Measurements from ENCODE around the gene BTBD16.

DNA sequence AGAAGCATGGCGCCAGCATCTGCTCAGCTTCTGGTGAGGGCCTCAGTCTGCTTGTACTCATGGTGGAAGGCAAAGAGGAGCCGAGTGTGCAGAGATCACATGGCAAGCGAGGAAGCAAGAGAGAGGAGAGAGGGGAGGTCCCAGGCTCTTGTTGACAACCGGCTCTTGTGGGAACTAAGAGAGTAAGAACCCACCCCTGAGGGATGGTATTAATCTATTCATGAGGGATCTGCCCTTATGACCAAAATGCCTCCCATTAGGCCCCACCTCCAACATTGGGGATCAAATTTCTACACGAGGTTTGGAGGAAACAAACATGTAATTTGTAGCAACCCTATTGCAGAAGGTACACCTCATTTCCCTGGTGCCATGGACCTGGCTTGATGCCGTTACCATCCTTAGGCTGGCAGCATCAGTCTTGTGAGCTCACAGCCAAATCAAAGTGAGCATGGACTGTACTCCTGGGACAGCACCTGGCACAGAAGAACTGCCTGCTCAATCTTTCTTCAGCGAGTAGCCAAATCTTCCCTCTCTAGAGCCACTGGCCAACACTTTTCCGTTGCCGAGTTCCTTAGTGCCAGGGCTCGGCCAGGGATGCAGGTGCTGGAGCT is 6.5 kb downstream of the BTBD16 start:
- TF ChIP-seq PREB (CRISPR knock-in tag; IDR thresholded peaks at IDR 0.05; ENCODE audit: borderline replicate concordance) (no peak), GABPB1 (CRISPR knock-in tag; IDR thresholded peaks at IDR 0.05) (no peak), CTCF (IDR thresholded peaks at IDR 0.05) (no peak), CBFB (CRISPR knock-in tag; IDR thresholded peaks at IDR 0.05; ENCODE audit: low read depth) (no peak), ESRRA (CRISPR knock-in tag; IDR thresholded peaks at IDR 0.05; ENCODE audit: borderline replicate concordance) (no peak), ZNF416 (CRISPR knock-in tag; IDR thresholded peaks at IDR 0.05) (no peak), MXD4 (CRISPR knock-in tag; IDR thresholded peaks at IDR 0.05; ENCODE audit: borderline replicate concordance) (no peak), ZNF138 (CRISPR knock-in tag; conservative IDR thresholded peaks at IDR 0.05) (no peak), JUN (CRISPR knock-in tag; IDR thresholded peaks at IDR 0.05) (no peak)
- TF ChIP-seq, protein P1, sequence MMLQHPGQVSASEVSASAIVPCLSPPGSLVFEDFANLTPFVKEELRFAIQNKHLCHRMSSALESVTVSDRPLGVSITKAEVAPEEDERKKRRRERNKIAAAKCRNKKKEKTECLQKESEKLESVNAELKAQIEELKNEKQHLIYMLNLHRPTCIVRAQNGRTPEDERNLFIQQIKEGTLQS (CRISPR knock-in tag; conservative IDR thresholded peaks at IDR 0.05): no peak
- TF ChIP-seq, protein P2, sequence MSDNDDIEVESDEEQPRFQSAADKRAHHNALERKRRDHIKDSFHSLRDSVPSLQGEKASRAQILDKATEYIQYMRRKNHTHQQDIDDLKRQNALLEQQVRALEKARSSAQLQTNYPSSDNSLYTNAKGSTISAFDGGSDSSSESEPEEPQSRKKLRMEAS (CRISPR knock-in tag; IDR thresholded peaks at IDR 0.05): no peak
